PC-9 (cell line): ENCODE results near the gene DMXL1. TPM values are rescaled to one million over a fixed set of nuclear protein-coding genes. Genes with fewer than 3 reads are reported as not detected.

Experiments
- BruUV-seq: library from RNA; stranded (reverse); fragments of 400-500 nt; replicated peaks from 2 replicates; lab custom pipeline; 2021; lab: Mats Ljungman, UMichigan
- CTCF ChIA-PET: fragments of 300-600 bp; sonication (Branson Sonifier 250); formaldehyde crosslinking; loops from one replicate; lab custom pipeline; 2022; ENCODE audit warnings: antibody characterized with exemption; lab: Charles Lee
- POLR2A ChIA-PET: fragments of 300-600 bp; sonication (Branson Sonifier 250); formaldehyde crosslinking; loops from one replicate; lab custom pipeline; 2022; ENCODE audit warnings: antibody characterized with exemption; ENCODE audit not compliant: unreplicated experiment; lab: Charles Lee
- DNase-seq, 2 experiments: peaks; one replicate each; pipeline versions ENCODE4 v3.0.0 to v3.0.0-alpha.2; 2015 to 2022; ENCODE audit warnings: mixed read lengths in 1 of 2
- H2AFZ ChIP-seq: fragments of 200-600 bp; sonication (generic); 2 replicates; pipeline ENCODE4 v1.8.1; 2017; ENCODE audit warnings: antibody characterized with exemption
- H3F3A ChIP-seq: fragments of 200-600 bp; sonication (generic); 2 replicates; pipeline ENCODE4 v1.8.1; 2017; ENCODE audit warnings: antibody characterized with exemption, mild to moderate bottlenecking, low read depth; ENCODE audit not compliant: insufficient read depth
- H3K27ac ChIP-seq: fragments of 200-600 bp; sonication (generic); 2 replicates; pipeline ENCODE4 v1.6.1; 2016; ENCODE audit warnings: mixed run types
- H3K27me3 ChIP-seq: fragments of 200-600 bp; sonication (generic); 2 replicates; pipeline ENCODE4 v1.6.1; 2016; ENCODE audit warnings: low read depth, mixed run types; ENCODE audit not compliant: insufficient read depth
- H3K36me3 ChIP-seq: fragments of 200-600 bp; sonication (generic); 2 replicates; pipeline ENCODE4 v1.6.1; 2016; ENCODE audit warnings: low read depth, mixed run types
- H3K4me1 ChIP-seq: fragments of 200-600 bp; sonication (generic); replicated peaks from 2 replicates; pipeline ENCODE4 v1.6.1; 2016; ENCODE audit warnings: mixed run types; ENCODE audit not compliant: insufficient read depth
- H3K4me2 ChIP-seq: fragments of 200-600 bp; sonication (generic); 2 replicates; pipeline ENCODE4 v1.6.1; 2017; ENCODE audit warnings: mixed run types
- H3K4me3 ChIP-seq: fragments of 200-600 bp; sonication (generic); 2 replicates; pipeline ENCODE4 v1.6.1; 2016; ENCODE audit warnings: mixed run types
- H3K79me2 ChIP-seq: fragments of 200-600 bp; sonication (generic); 2 replicates; pipeline ENCODE4 v1.6.1; 2017; ENCODE audit warnings: low read depth, mixed run types
- H3K9me2 ChIP-seq: fragments of 200-600 bp; sonication (generic); 2 replicates; pipeline ENCODE4 v1.8.1; 2017; ENCODE audit warnings: mild to moderate bottlenecking; ENCODE audit not compliant: insufficient read depth
- H3K9me3 ChIP-seq: fragments of 200-600 bp; sonication (generic); 2 replicates; pipeline ENCODE4 v1.8.1; 2016; ENCODE audit warnings: low read depth; ENCODE audit not compliant: insufficient read depth
- H4K20me1 ChIP-seq: fragments of 200-600 bp; sonication (generic); 2 replicates; pipeline ENCODE4 v1.8.1; 2017; ENCODE audit not compliant: insufficient read depth
- CTCF ChIP-seq: fragments of 200-600 bp; sonication (generic); conservative IDR thresholded peaks from 2 replicates; pipeline ENCODE4 v1.6.1; 2017; ENCODE audit warnings: mixed run types, antibody characterized with exemption, mild to moderate bottlenecking, moderate library complexity
- EZH2 ChIP-seq: fragments of 200-600 bp; sonication (generic); IDR thresholded peaks from 2 replicates; pipeline ENCODE4 v1.8.0; 2017; ENCODE audit warnings: antibody characterized with exemption, low read depth
- intact Hi-C: fragments of 100-400 bp; cut with micrococcal nuclease; formaldehyde crosslinking; loops from one replicate; pipeline ENCODE4 v1.10.0; 2022; ENCODE audit not compliant: unreplicated experiment
- total RNA-seq: library from RNA; stranded (reverse); gene quantifications from 2 replicates; pipeline ENCODE4 v1.2.3, GENCODE V29; 2021

Gene DMXL1
- total RNA-seq, 1 experiment from 2014 or later, result 27.3 TPM

- Histone ChIP-seq H3K36me3 (no peaks in the 10 kb centered on the region), H3K27me3 (no peaks in the 10 kb centered on the region), H3K4me1 (no peaks in the 10 kb centered on the region), H3K9me2 (no peaks in the 10 kb centered on the region), H3K9me3 (no peaks in the 10 kb centered on the region; the same call in 1 of the 2 replicates), H3K79me2 (no peaks in the 10 kb centered on the region), H3K27ac (no peak overlapping the region), H3K4me3 (no peak overlapping the region), H3F3A (no peaks in the 10 kb centered on the region), H2AFZ (no peak overlapping the region), H3K4me2 (no peak overlapping the region), H4K20me1 (no peaks in the 10 kb centered on the region)
- BruUV-seq, result no TSS peak
- intact Hi-C loops, result loop anchor here (10.0 kb wide), 1 partner anchor 227 kb away; no protein-coding TSS in a partner anchor
- TF ChIP-seq CTCF, result no peak
- no peak for TF ChIP-seq EZH2
- no peak for DNase-seq
- ChIA-PET CTCF (no interaction called here), POLR2A (no interaction called here)
Measured at GRCh38 chr5:119187776-119188529, 117.1 kb downstream of the DMXL1 start.

GRCh38 chr5:119190470-119191095 is 119.7 kb downstream of the DMXL1 start:
- Histone ChIP-seq H3K79me2 (no peaks in the 10 kb centered on the region), H3K36me3 (peaks cover 5% of the 10 kb centered on the region; the same call in 1 of the 2 replicates), H3K4me1 (no peaks in the 10 kb centered on the region), H3K9me2 (no peaks in the 10 kb centered on the region), H2AFZ (no peak overlapping the region), H3K9me3 (no peaks in the 10 kb centered on the region; the same call in 1 of the 2 replicates), H3K27ac (no peak overlapping the region), H3K4me2 (no peak overlapping the region), H3F3A (no peaks in the 10 kb centered on the region), H3K27me3 (no peaks in the 10 kb centered on the region), H4K20me1 (no peaks in the 10 kb centered on the region), H3K4me3 (no peak overlapping the region)
- intact Hi-C loops, result no loop called here
- BruUV-seq, result no TSS peak
- CTCF ChIA-PET, result no interaction called here
- TF ChIP-seq EZH2 (no peak), CTCF (no peak)
- POLR2A ChIA-PET, result no interaction called here
- no peak for DNase-seq

- H3K4me3 ChIP-seq, result no peak overlapping the region
- CTCF ChIA-PET, result no interaction called here
Measured at GRCh38 chr5:119191944-119192343, 121.1 kb downstream of the DMXL1 start.

More at GRCh38 chr5:119191944-119192343, 121.1 kb downstream of the DMXL1 start:
- H3K9me2 ChIP-seq, result no peaks in the 10 kb centered on the region
- no peaks in the 10 kb centered on the region for H4K20me1 ChIP-seq
- no peak overlapping the region for H3K4me2 ChIP-seq
- BruUV-seq, result no TSS peak
- no peaks in the 10 kb centered on the region for H3F3A ChIP-seq
- TF ChIP-seq EZH2 (no peak), CTCF (no peak)
- no peak overlapping the region for H3K27ac ChIP-seq
- intact Hi-C loops, result no loop called here
- no peaks in the 10 kb centered on the region for H3K27me3 ChIP-seq
- no peak overlapping the region for H2AFZ ChIP-seq
- no peaks in the 10 kb centered on the region; the same call in 1 of the 2 replicates for H3K9me3 ChIP-seq
- H3K36me3 ChIP-seq, result peaks cover 5% of the 10 kb centered on the region; the same call in 1 of the 2 replicates
- POLR2A ChIA-PET, result no interaction called here
- no peaks in the 10 kb centered on the region for H3K79me2 ChIP-seq
- H3K4me1 ChIP-seq, result no peaks in the 10 kb centered on the region
- no peak for DNase-seq
